Keratinocyte (primary cell): Measurements from ENCODE around the gene TBX3. TPM values are rescaled to one million over a fixed set of nuclear protein-coding genes. Genes with fewer than 3 reads are reported as not detected.

Experiments used
- DNase-seq: peaks from one replicate; pipeline ENCODE4 v3.0.0-alpha.2; 2011; ENCODE audit warnings: low read depth, missing footprints, low spot score
- FAIRE-seq: peaks from 2 replicates; lab custom pipeline; 2011; peaks lifted over from hg19 to GRCh38; lab: Jason Lieb, UNC
- H2AFZ ChIP-seq: 2 replicates; pipeline ENCODE4 v1.6.0; 2012; ENCODE audit warnings: low read length, control low read depth, inconsistent platforms; ENCODE audit not compliant: control insufficient read depth
- H3K27ac ChIP-seq: 2 replicates; pipeline ENCODE4 v1.5.1; 2011; ENCODE audit warnings: low read length; ENCODE audit not compliant: control insufficient read depth, insufficient read depth
- H3K27me3 ChIP-seq: 3 replicates; pipeline ENCODE4 v1.6.0; 2011; ENCODE audit warnings: low read length; ENCODE audit not compliant: control insufficient read depth, insufficient read depth; ENCODE audit errors: extremely low read depth
- H3K36me3 ChIP-seq, 2 experiments: 2 replicates in 1 of 2; 3 replicates in 1 of 2; pipeline ENCODE4 v1.5.1; 2011; ENCODE audit warnings: low read length in 2 of 2, mild to moderate bottlenecking in 1 of 2; ENCODE audit not compliant: control insufficient read depth in 2 of 2, insufficient read depth in 2 of 2; ENCODE audit errors: extremely low read depth in 1 of 2
- H3K4me1 ChIP-seq: 3 replicates; pipeline ENCODE4 v1.5.1; 2011; ENCODE audit warnings: low read length; ENCODE audit not compliant: control insufficient read depth, insufficient read depth; ENCODE audit errors: extremely low read depth
- H3K4me2 ChIP-seq: 3 replicates; pipeline ENCODE4 v1.6.0; 2011; ENCODE audit warnings: low read depth, low read length; ENCODE audit not compliant: control insufficient read depth, insufficient read depth; ENCODE audit errors: extremely low read depth
- H3K4me3 ChIP-seq, 3 experiments: fragments of 200-600 bp in 1 of 3; sonication (generic) in 1 of 3; 2 replicates in 2 of 3; 3 replicates in 1 of 3; pipeline ENCODE4 v1.5.1; 2011 to 2016; ENCODE audit warnings: low read length in 3 of 3, mild to moderate bottlenecking in 3 of 3, control low read depth in 2 of 3, inconsistent platforms in 1 of 3, low read depth in 1 of 3, mixed read lengths in 1 of 3, mixed run types in 1 of 3, moderate library complexity in 1 of 3; ENCODE audit not compliant: control insufficient read depth in 2 of 3, insufficient read depth in 2 of 3; ENCODE audit errors: extremely low read depth in 1 of 3
- H3K79me2 ChIP-seq: 2 replicates; pipeline ENCODE4 v1.6.0; 2012; ENCODE audit warnings: low read length; ENCODE audit not compliant: control insufficient read depth, insufficient read depth
- H3K9ac ChIP-seq: 3 replicates; pipeline ENCODE4 v1.6.0; 2011; ENCODE audit warnings: low read length; ENCODE audit not compliant: control insufficient read depth, insufficient read depth; ENCODE audit errors: extremely low read depth
- H3K9me1 ChIP-seq: 3 replicates; pipeline ENCODE4 v1.6.0; 2011; ENCODE audit warnings: low read length; ENCODE audit not compliant: control insufficient read depth, insufficient read depth; ENCODE audit errors: extremely low read depth
- H3K9me3 ChIP-seq: 2 replicates; pipeline ENCODE4 v1.5.1; 2012; ENCODE audit warnings: low read depth, low read length; ENCODE audit not compliant: control insufficient read depth
- H4K20me1 ChIP-seq: 3 replicates; pipeline ENCODE4 v1.6.0; 2011; ENCODE audit warnings: low read length; ENCODE audit not compliant: control insufficient read depth, insufficient read depth; ENCODE audit errors: extremely low read depth
- CTCF ChIP-seq, 3 experiments: IDR thresholded peaks in 1 of 3; conservative IDR thresholded peaks in 1 of 3; optimal IDR thresholded peaks in 1 of 3; 2 replicates in 2 of 3; 3 replicates in 1 of 3; pipeline versions ENCODE3 to v1.5.1; 2011; ENCODE audit warnings: low read length in 3 of 3, mild to moderate bottlenecking in 3 of 3, moderate library complexity in 2 of 3, control low read depth in 1 of 3, inconsistent platforms in 1 of 3; ENCODE audit not compliant: insufficient read depth in 2 of 3; ENCODE audit errors: extremely low read depth in 1 of 3
- EZH2 ChIP-seq: IDR thresholded peaks from one replicate; pipeline ENCODE4 v1.6.1; 2012; ENCODE audit warnings: inconsistent platforms, mild to moderate bottlenecking, low read length, moderate library complexity
- dilution Hi-C: fragments of 300-500 bp; cut with MboI; formaldehyde crosslinking; loops from one replicate; pipeline ENCODE4 v1.7.0; 2020; ENCODE audit warnings: low sequenced_read_pairs; ENCODE audit not compliant: extremely low pct_ligation_motif_present
- polyA plus RNA-seq, 5 experiments: library from polyadenylated mRNA; depleted of rRNA in 3 of 5; stranded (reverse) in 3 of 5; stranded (forward) in 1 of 5; unstranded in 1 of 5; fragments of >200 nt; gene quantifications; 1 replicate in 1 of 5; 2 replicates in 3 of 5; 3 replicates in 1 of 5; pipeline versions ENCODE4 v1.2.1 to v1.2.3, GENCODE V29; 2011 to 2012; ENCODE audit warnings: missing spikeins in 2 of 5, low read depth in 1 of 5, low replicate concordance in 1 of 5

The TBX3 gene
- polyA plus RNA-seq, 1 donor (not counting 4 experiments of a cell fraction or from before 2014, with no cell fraction given) = 7.8 TPM

GRCh38 chr12:114688256-114688845 is 4.4 kb upstream of the TBX3 start:
- peaks cover under 1% of the 10 kb centered on the region for H3K79me2 ChIP-seq

GRCh38 chr12:114687802-114688201 is 3.8 kb upstream of the TBX3 start:
- no peaks in the 10 kb centered on the region for H3K9me3 ChIP-seq
- H2AFZ ChIP-seq = no peak overlapping the region
- peaks cover 6% of the 10 kb centered on the region for H3K79me2 ChIP-seq
- H3K36me3 ChIP-seq = no peaks in the 10 kb centered on the region
- no peak overlapping the region for H3K9ac ChIP-seq
- no peak overlapping the region for H3K27ac ChIP-seq
- peaks cover 19% of the 10 kb centered on the region for H3K4me1 ChIP-seq
- dilution Hi-C loops = no loop called here
- no peak for TF ChIP-seq CTCF (optimal IDR thresholded peaks at IDR 0.05 in 1 of 3, IDR thresholded peaks at IDR 0.05 in 1 of 3, conservative IDR thresholded peaks at IDR 0.05 in 1 of 3; ENCODE audit: extremely low read depth in 1 of 3, insufficient read depth in 2 of 3, low read length in 3 of 3)
- no peak for TF ChIP-seq EZH2
- FAIRE-seq (no peak), DNase-seq (no peak)
- H3K4me2 ChIP-seq = no peak overlapping the region
- no peaks in the 10 kb centered on the region for H3K9me1 ChIP-seq
- no peak overlapping the region for H3K4me3 ChIP-seq
- H4K20me1 ChIP-seq = no peaks in the 10 kb centered on the region
- no peaks in the 10 kb centered on the region for H3K27me3 ChIP-seq

More at GRCh38 chr12:114688256-114688845, 4.4 kb upstream of the TBX3 start:
- dilution Hi-C loops = no loop called here
- Histone ChIP-seq H3K9ac (no peak overlapping the region), H3K4me1 (peaks cover 21% of the 10 kb centered on the region), H3K4me2 (no peak overlapping the region), H3K9me3 (no peaks in the 10 kb centered on the region), H3K27ac (no peak overlapping the region), H3K36me3 (no peaks in the 10 kb centered on the region), H2AFZ (no peak overlapping the region), H3K9me1 (no peaks in the 10 kb centered on the region), H3K27me3 (no peaks in the 10 kb centered on the region), H4K20me1 (no peaks in the 10 kb centered on the region), H3K4me3 (no peak overlapping the region)
- TF ChIP-seq EZH2 (no peak), CTCF (optimal IDR thresholded peaks at IDR 0.05 in 1 of 3, IDR thresholded peaks at IDR 0.05 in 1 of 3, conservative IDR thresholded peaks at IDR 0.05 in 1 of 3; ENCODE audit: extremely low read depth in 1 of 3, insufficient read depth in 2 of 3, low read length in 3 of 3) (no peak)
- no peak for FAIRE-seq
- DNase-seq = no peak
